ENCODE measurements around the gene PRKAG3.
A peak's percentile ranks its signal among the peaks of the same experiment; 100 is the strongest.

PRKAG3 gene

GRCh38 chr2:218812861-218813260 lies 18.7 kb downstream of the PRKAG3 start:
- no peak for DNase-seq

GRCh38 chr2:218812096-218812815 lies 19.3 kb downstream of the PRKAG3 start:
- no peak for DNase-seq

GRCh38 chr2:218811382-218811781 lies 20.2 kb downstream of the PRKAG3 start:
- no peak for DNase-seq

GRCh38 chr2:218810256-218810655 lies 21.3 kb downstream of the PRKAG3 start:
- DNase-seq, result no peak

- no peak for DNase-seq
Measured at GRCh38 chr2:218809515-218809914, 22.1 kb downstream of the PRKAG3 start.

- DNase-seq, result no peak
Measured at GRCh38 chr2:218807626-218808025, 24.0 kb downstream of the PRKAG3 start.

GRCh38 chr2:218806346-218806978 lies 25.1 kb downstream of the PRKAG3 start:
- no peak for DNase-seq

GRCh38 chr2:218805627-218806026 lies 26.0 kb downstream of the PRKAG3 start:
- DNase-seq, result no peak

GRCh38 chr2:218804817-218805216 lies 26.8 kb downstream of the PRKAG3 start:
- no peak for DNase-seq

GRCh38 chr2:218802386-218802994 lies 29.1 kb downstream of the PRKAG3 start:
- peak in 1 of 2 donors; percentile 28 for DNase-seq

- no peak for DNase-seq
Measured at GRCh38 chr2:218799990-218800389, 31.6 kb downstream of the PRKAG3 start.

GRCh38 chr2:218798767-218799504 lies 32.7 kb downstream of the PRKAG3 start:
- no peak for DNase-seq

- DNase-seq, result no peak
Measured at GRCh38 chr2:218796691-218797090, 34.9 kb downstream of the PRKAG3 start.

GRCh38 chr2:218792433-218792832 lies 39.2 kb downstream of the PRKAG3 start:
- no peak for DNase-seq

GRCh38 chr2:218788529-218789255 lies 42.9 kb downstream of the PRKAG3 start:
- no peak for DNase-seq

- DNase-seq, result no peak
Measured at GRCh38 chr2:218786133-218786532, 45.5 kb downstream of the PRKAG3 start.

- no peak for DNase-seq
Measured at GRCh38 chr2:218785103-218785502, 46.5 kb downstream of the PRKAG3 start.

GRCh38 chr2:218783688-218784087 lies 47.9 kb downstream of the PRKAG3 start:
- DNase-seq, result no peak

GRCh38 chr2:218782528-218782844 lies 49.1 kb downstream of the PRKAG3 start:
- no peak for DNase-seq

- DNase-seq, result no peak
Measured at GRCh38 chr2:218781691-218782527, 49.7 kb downstream of the PRKAG3 start, which contains the start of gene CYP27A1. Gene CYP27A1 (plus strand): TSS chr2:218782147. CDS start chr2:218782183, 36 bp downstream.

GRCh38 chr2:218780851-218781690 lies 50.5 kb downstream of the PRKAG3 start:
- DNase-seq, result no peak

All from CD4-positive, alpha-beta T cell treated with Interleukin-4 for 1 hour (primary cell).